Activated CD4-positive, alpha-beta memory T cell treated with anti-CD3 and anti-CD28 coated beads, Interleukin-2, amount 10 ng/mL, durations not matched to agents 7 days and 5 days (primary cell): ENCODE results near the gene TMEM270. TPM values are rescaled to one million over a fixed set of nuclear protein-coding genes. Genes with fewer than 3 reads are reported as not detected.

Experiments
- CTCF ChIA-PET: fragments of 350-600 bp; sonication (Branson Sonifier 250); formaldehyde crosslinking; loops from one replicate; lab custom pipeline; 2021; ENCODE audit warnings: antibody characterized with exemption, inconsistent platforms; lab: Charles Lee
- POLR2A ChIA-PET: fragments of 350-600 bp; sonication (Branson Sonifier 250); formaldehyde crosslinking; loops from one replicate; lab custom pipeline; 2021; ENCODE audit warnings: antibody characterized with exemption; lab: Charles Lee
- DNase-seq: peaks from one replicate; pipeline ENCODE4 v3.0.0-alpha.2; 2020
- H3K27ac Mint-ChIP-seq: one replicate; pipeline ENCODE4 v1.8.0; 2021; ENCODE audit warnings: mild to moderate bottlenecking, mixed read lengths
- H3K27me3 Mint-ChIP-seq: one replicate; pipeline ENCODE4 v1.8.0; 2021; ENCODE audit warnings: mixed read lengths
- H3K36me3 Mint-ChIP-seq: one replicate; pipeline ENCODE4 v1.8.0; 2021; ENCODE audit warnings: low read depth, mixed read lengths
- H3K4me1 Mint-ChIP-seq: one replicate; pipeline ENCODE4 v1.8.0; 2021; ENCODE audit warnings: mixed read lengths
- H3K4me3 Mint-ChIP-seq: one replicate; pipeline ENCODE4 v1.8.0; 2021; ENCODE audit warnings: mild to moderate bottlenecking, mixed read lengths
- H3K9me3 Mint-ChIP-seq: one replicate; pipeline ENCODE4 v1.8.0; 2021; ENCODE audit warnings: mixed read lengths
- total RNA-seq, 2 experiments: library from RNA; stranded (reverse); gene quantifications; one replicate each; pipeline ENCODE4 v1.2.3, GENCODE V29; 2021

TMEM270 gene
- total RNA-seq, 2 experiments from 2014 or later, result not detected

GRCh38 chr7:73850781-73851207, 10.2 kb upstream of the TMEM270 start:
- H3K27ac Mint-ChIP-seq, result peak overlapping the region; percentile 90
- ChIA-PET CTCF (interaction anchor here (0.6 to 1.5 kb wide), 5 partner anchors 8 to 331 kb away, joined by 3 to 6 read pairs (median 5); partner anchors contain the start of gene METTL27), POLR2A (interaction anchor here (0.9 to 1.4 kb wide), 4 partner anchors 8 to 358 kb away, joined by 3 to 9 read pairs (median 4); partner anchors contain the start of genes ABHD11 and METTL27)
- no peak overlapping the region for H3K4me3 Mint-ChIP-seq
- H3K27me3 Mint-ChIP-seq, result peaks cover 11% of the 10 kb centered on the region
- peak; percentile 44 for DNase-seq
- no peaks in the 10 kb centered on the region for H3K9me3 Mint-ChIP-seq
- no peaks in the 10 kb centered on the region for H3K36me3 Mint-ChIP-seq
- peaks cover 47% of the 10 kb centered on the region for H3K4me1 Mint-ChIP-seq

GRCh38 chr7:73851410-73852338, 9.3 kb upstream of the TMEM270 start:
- ChIA-PET POLR2A (interaction anchor here (0.9 to 1.4 kb wide), 4 partner anchors 9 to 357 kb away, joined by 3 to 9 read pairs (median 4); partner anchors contain the start of genes ABHD11 and METTL27), CTCF (interaction anchor here (0.6 to 1.5 kb wide), 4 partner anchors 9 to 61 kb away, joined by 3 to 6 read pairs (median 6); partner anchors contain the start of gene METTL27)
- H3K27me3 Mint-ChIP-seq, result peaks cover 15% of the 10 kb centered on the region
- no peaks in the 10 kb centered on the region for H3K36me3 Mint-ChIP-seq
- H3K4me1 Mint-ChIP-seq, result peaks cover 48% of the 10 kb centered on the region
- DNase-seq, result peak; percentile 53
- H3K9me3 Mint-ChIP-seq, result no peaks in the 10 kb centered on the region
- H3K27ac Mint-ChIP-seq, result peak overlapping the region; percentile 90
- peak overlapping the region; percentile 18 for H3K4me3 Mint-ChIP-seq

GRCh38 chr7:73852500-73852899, 8.5 kb upstream of the TMEM270 start:
- H3K27me3 Mint-ChIP-seq, result peaks cover 20% of the 10 kb centered on the region
- H3K4me3 Mint-ChIP-seq, result no peak overlapping the region
- POLR2A ChIA-PET, result no interaction called here
- DNase-seq, result no peak
- CTCF ChIA-PET, result interaction anchor here (1.2 to 5.0 kb wide), 2 partner anchors 26 to 40 kb away, joined by 4 to 66 read pairs; no protein-coding TSS in a partner anchor
- H3K36me3 Mint-ChIP-seq, result no peaks in the 10 kb centered on the region
- H3K4me1 Mint-ChIP-seq, result peaks cover 50% of the 10 kb centered on the region
- H3K9me3 Mint-ChIP-seq, result no peaks in the 10 kb centered on the region
- H3K27ac Mint-ChIP-seq, result no peak overlapping the region

- ChIA-PET POLR2A (no interaction called here), CTCF (interaction anchor here (0.8 to 5.0 kb wide), 4 partner anchors 9 to 44 kb away, joined by 3 to 66 read pairs (median 22); no protein-coding TSS in a partner anchor)
- H3K4me1 Mint-ChIP-seq, result peaks cover 18% of the 10 kb centered on the region
- no peaks in the 10 kb centered on the region for H3K9me3 Mint-ChIP-seq
- peaks cover 22% of the 10 kb centered on the region for H3K27me3 Mint-ChIP-seq
- no peak overlapping the region for H3K4me3 Mint-ChIP-seq
- no peak overlapping the region for H3K27ac Mint-ChIP-seq
- no peaks in the 10 kb centered on the region for H3K36me3 Mint-ChIP-seq
- DNase-seq, result no peak
Measured at GRCh38 chr7:73856941-73857340, 4.0 kb upstream of the TMEM270 start.

- H3K9me3 Mint-ChIP-seq, result no peaks in the 10 kb centered on the region
- peaks cover 11% of the 10 kb centered on the region for H3K4me1 Mint-ChIP-seq
- no peak for DNase-seq
- H3K36me3 Mint-ChIP-seq, result no peaks in the 10 kb centered on the region
- no peak overlapping the region for H3K27ac Mint-ChIP-seq
- H3K27me3 Mint-ChIP-seq, result peaks cover 20% of the 10 kb centered on the region
- CTCF ChIA-PET, result interaction anchor here (0.7 to 1.0 kb wide), 2 partner anchors 168 to 707 kb away, joined by 3 read pairs; no protein-coding TSS in a partner anchor
- POLR2A ChIA-PET, result no interaction called here
- no peak overlapping the region for H3K4me3 Mint-ChIP-seq
Measured at GRCh38 chr7:73858807-73859206, 2.2 kb upstream of the TMEM270 start.

GRCh38 chr7:73861305-73861704, 346 bp downstream of the TMEM270 start:
- H3K9me3 Mint-ChIP-seq, result no peaks in the 10 kb centered on the region
- DNase-seq, result no peak
- ChIA-PET POLR2A (no interaction called here), CTCF (interaction anchor here (0.7 kb wide), 1 partner anchor 21 kb away, joined by 3 read pairs; no protein-coding TSS in a partner anchor)
- no peak overlapping the region for H3K27ac Mint-ChIP-seq
- peaks cover 3% of the 10 kb centered on the region for H3K4me1 Mint-ChIP-seq
- no peak overlapping the region for H3K4me3 Mint-ChIP-seq
- H3K36me3 Mint-ChIP-seq, result no peaks in the 10 kb centered on the region
- peaks cover 13% of the 10 kb centered on the region for H3K27me3 Mint-ChIP-seq

GRCh38 chr7:73864981-73865711, 4.2 kb downstream of the TMEM270 start:
- Mint-ChIP-seq H3K9me3 (no peaks in the 10 kb centered on the region), H3K36me3 (no peaks in the 10 kb centered on the region), H3K4me1 (no peaks in the 10 kb centered on the region), H3K27ac (no peak overlapping the region), H3K27me3 (no peaks in the 10 kb centered on the region), H3K4me3 (no peak overlapping the region)
- ChIA-PET CTCF (interaction anchor here (3.4 kb wide), 1 partner anchor 161 kb away, joined by 9 read pairs; no protein-coding TSS in a partner anchor), POLR2A (interaction anchor here (0.6 kb wide), 1 partner anchor 10 kb away, joined by 4 read pairs; no protein-coding TSS in a partner anchor)
- no peak for DNase-seq

- Mint-ChIP-seq H3K36me3 (no peaks in the 10 kb centered on the region), H3K4me3 (no peak overlapping the region), H3K4me1 (no peaks in the 10 kb centered on the region), H3K27ac (no peak overlapping the region), H3K27me3 (no peaks in the 10 kb centered on the region), H3K9me3 (no peaks in the 10 kb centered on the region)
- ChIA-PET CTCF (interaction anchor here (0.6 to 3.4 kb wide), 2 partner anchors 114 to 161 kb away, joined by 3 to 9 read pairs; no protein-coding TSS in a partner anchor), POLR2A (interaction anchor here (0.6 kb wide), 1 partner anchor 11 kb away, joined by 4 read pairs; no protein-coding TSS in a partner anchor)
- DNase-seq, result peak; percentile 31
Measured at GRCh38 chr7:73865738-73866445, 4.9 kb downstream of the TMEM270 start.

GRCh38 chr7:73866446-73866767, 5.4 kb downstream of the TMEM270 start:
- POLR2A ChIA-PET, result no interaction called here
- Mint-ChIP-seq H3K27ac (no peak overlapping the region), H3K4me1 (no peaks in the 10 kb centered on the region), H3K4me3 (no peak overlapping the region), H3K9me3 (no peaks in the 10 kb centered on the region), H3K27me3 (no peaks in the 10 kb centered on the region), H3K36me3 (no peaks in the 10 kb centered on the region)
- CTCF ChIA-PET, result interaction anchor here (0.6 to 3.4 kb wide), 2 partner anchors 113 to 160 kb away, joined by 3 to 9 read pairs; no protein-coding TSS in a partner anchor
- DNase-seq, result no peak

GRCh38 chr7:73869011-73869798, 8.2 kb downstream of the TMEM270 start:
- H3K9me3 Mint-ChIP-seq, result no peaks in the 10 kb centered on the region
- no peak overlapping the region for H3K4me3 Mint-ChIP-seq
- ChIA-PET CTCF (no interaction called here), POLR2A (no interaction called here)
- H3K27ac Mint-ChIP-seq, result no peak overlapping the region
- H3K4me1 Mint-ChIP-seq, result no peaks in the 10 kb centered on the region
- no peaks in the 10 kb centered on the region for H3K27me3 Mint-ChIP-seq
- no peaks in the 10 kb centered on the region for H3K36me3 Mint-ChIP-seq
- DNase-seq, result no peak

GRCh38 chr7:73870041-73870492, 9.1 kb downstream of the TMEM270 start:
- Mint-ChIP-seq H3K4me1 (no peaks in the 10 kb centered on the region), H3K27ac (no peak overlapping the region), H3K36me3 (no peaks in the 10 kb centered on the region), H3K4me3 (no peak overlapping the region), H3K9me3 (no peaks in the 10 kb centered on the region), H3K27me3 (no peaks in the 10 kb centered on the region)
- no peak for DNase-seq
- POLR2A ChIA-PET, result no interaction called here
- CTCF ChIA-PET, result no interaction called here
